Hepatocyte (in vitro differentiated cells): ENCODE data around the gene CELF4. TPM values are rescaled to one million over a fixed set of nuclear protein-coding genes. Genes with fewer than 3 reads are reported as not detected.

Source experiments
- DNase-seq: peaks from one replicate; pipeline ENCODE4 v3.0.0-alpha.2; 2016; ENCODE audit warnings: low spot score
- H2AFZ ChIP-seq: fragments of 200-600 bp; sonication (generic); 2 replicates; pipeline ENCODE4 v1.6.0; 2016; ENCODE audit warnings: antibody characterized with exemption, mild to moderate bottlenecking
- H3K27ac ChIP-seq: fragments of 200-600 bp; sonication (generic); 2 replicates; pipeline ENCODE4 v1.5.1; 2016; ENCODE audit warnings: mild to moderate bottlenecking
- H3K27me3 ChIP-seq: fragments of 200-600 bp; sonication (generic); 2 replicates; pipeline ENCODE4 v1.6.1; 2016
- H3K36me3 ChIP-seq: fragments of 200-600 bp; sonication (generic); replicated peaks from 2 replicates; pipeline ENCODE4 v1.5.1; 2016; ENCODE audit warnings: low read depth; ENCODE audit not compliant: insufficient read depth
- H3K4me1 ChIP-seq: fragments of 200-600 bp; sonication (generic); 2 replicates; pipeline ENCODE4 v1.5.1; 2016; ENCODE audit warnings: mild to moderate bottlenecking, moderate library complexity; ENCODE audit not compliant: insufficient read depth
- H3K4me2 ChIP-seq: fragments of 200-600 bp; sonication (generic); 2 replicates; pipeline ENCODE4 v1.6.0; 2016
- H3K4me3 ChIP-seq: fragments of 200-600 bp; sonication (generic); 2 replicates; pipeline ENCODE4 v1.5.1; 2016; ENCODE audit warnings: mild to moderate bottlenecking
- H3K79me2 ChIP-seq: fragments of 200-600 bp; sonication (generic); 2 replicates; pipeline ENCODE4 v1.6.0; 2017; ENCODE audit warnings: mild to moderate bottlenecking
- H3K9me2 ChIP-seq: fragments of 200-600 bp; sonication (generic); replicated peaks from 2 replicates; pipeline ENCODE4 v1.6.0; 2017; ENCODE audit warnings: mild to moderate bottlenecking; ENCODE audit not compliant: insufficient read depth
- H3K9me3 ChIP-seq: fragments of 200-600 bp; sonication (generic); 2 replicates; pipeline ENCODE4 v1.5.1; 2016; ENCODE audit warnings: low read depth, mild to moderate bottlenecking
- H4K20me1 ChIP-seq: fragments of 200-600 bp; sonication (generic); 2 replicates; pipeline ENCODE4 v1.6.0; 2016; ENCODE audit warnings: mild to moderate bottlenecking; ENCODE audit not compliant: insufficient read depth, poor library complexity, severe bottlenecking
- CTCF ChIP-seq: fragments of 200-600 bp; sonication (generic); IDR thresholded peaks from 2 replicates; pipeline ENCODE4 v1.5.1; 2016; ENCODE audit warnings: antibody characterized with exemption, mild to moderate bottlenecking; ENCODE audit not compliant: poor library complexity
- EZH2 ChIP-seq: fragments of 200-600 bp; sonication (generic); IDR thresholded peaks from 2 replicates; pipeline ENCODE4 v1.6.1; 2016; ENCODE audit warnings: antibody characterized with exemption, mild to moderate bottlenecking, borderline replicate concordance
- EZH2phosphoT487 ChIP-seq: fragments of 200-600 bp; sonication (generic); IDR thresholded peaks from one replicate; pipeline ENCODE4 v1.6.1; 2018; ENCODE audit warnings: antibody characterized with exemption, mild to moderate bottlenecking, low read depth, moderate library complexity; ENCODE audit not compliant: unreplicated experiment, severe bottlenecking
- WGBS: methylation state at CpG from one replicate; pipeline ENCODE4 v1.1.6; 2016; ENCODE audit warnings: low lambda C conversion rate; ENCODE audit errors: missing lambda C conversion rate; 5-methylcytosine and 5-hydroxymethylcytosine counted together
- polyA plus RNA-seq: library from polyadenylated mRNA; unstranded; fragments of >200 nt; fragmentation: Nextera tagmentation; extraction: Ambion mirVana; gene quantifications from 2 replicates; pipeline ENCODE4 v1.2.1, GENCODE V29; 2016
- total RNA-seq: library from RNA; depleted of rRNA; stranded (reverse); fragments of >200 nt; gene quantifications from 2 replicates; pipeline ENCODE4 v1.2.3, GENCODE V29; 2014

CELF4 gene
- total and polyA plus RNA-seq, 2 experiments from 2014 or later, result 1.3 to 2.9 TPM

GRCh38 chr18:37554399-37554787 lies 11.2 kb downstream of the CELF4 start:
- Histone ChIP-seq H3K36me3 (no peaks in the 10 kb centered on the region), H3K79me2 (no peaks in the 10 kb centered on the region), H3K4me2 (no peak overlapping the region), H4K20me1 (no peaks in the 10 kb centered on the region), H2AFZ (no peak overlapping the region), H3K27ac (no peak overlapping the region), H3K4me3 (no peak overlapping the region), H3K9me2 (no peaks in the 10 kb centered on the region), H3K4me1 (no peaks in the 10 kb centered on the region), H3K9me3 (no peaks in the 10 kb centered on the region), H3K27me3 (peaks cover 46% of the 10 kb centered on the region)
- 25% methylated on average over 5 of the region's 5 CpGs for WGBS
- no peak for TF ChIP-seq EZH2
- TF ChIP-seq CTCF, result no peak
- TF ChIP-seq EZH2phosphoT487, result no peak
- DNase-seq, result no peak

- H3K4me3 ChIP-seq, result no peak overlapping the region
- peaks cover 40% of the 10 kb centered on the region for H3K27me3 ChIP-seq
- TF ChIP-seq EZH2phosphoT487 (no peak), CTCF (peak; percentile 50), EZH2 (no peak)
- H3K9me2 ChIP-seq, result no peaks in the 10 kb centered on the region
- peak; percentile 39 for DNase-seq
- no peak overlapping the region for H3K4me2 ChIP-seq
- no peaks in the 10 kb centered on the region for H4K20me1 ChIP-seq
- H3K27ac ChIP-seq, result no peak overlapping the region
- H2AFZ ChIP-seq, result no peak overlapping the region
- no peaks in the 10 kb centered on the region for H3K79me2 ChIP-seq
- no peaks in the 10 kb centered on the region for H3K9me3 ChIP-seq
- no peaks in the 10 kb centered on the region for H3K4me1 ChIP-seq
- no peaks in the 10 kb centered on the region for H3K36me3 ChIP-seq
- 38% methylated on average over 18 of the region's 18 CpGs for WGBS
Measured at GRCh38 chr18:37553633-37554398, 11.8 kb downstream of the CELF4 start.

DNA sequence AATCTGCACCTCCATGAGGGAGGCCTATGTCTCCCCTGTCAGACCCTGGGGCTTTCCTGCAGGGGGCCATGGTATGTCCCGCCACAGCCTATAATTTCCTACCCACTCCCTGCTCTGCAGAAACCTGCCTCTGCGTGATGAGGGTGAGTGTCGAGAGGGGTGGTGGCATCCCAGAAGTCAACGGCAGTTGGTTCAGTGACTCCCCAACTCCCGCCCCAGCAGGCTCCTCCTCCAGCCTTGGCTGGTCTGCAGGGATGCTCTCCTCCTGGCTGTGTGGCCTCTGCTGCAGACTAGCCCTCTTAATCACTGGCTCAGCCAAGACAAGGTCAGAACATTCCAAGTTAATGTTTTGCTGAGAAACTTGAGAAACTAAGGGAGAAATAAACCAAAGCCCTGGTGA lies 13.3 kb downstream of the CELF4 start:
- Histone ChIP-seq H3K9me3 (no peaks in the 10 kb centered on the region), H2AFZ (no peak overlapping the region), H3K36me3 (no peaks in the 10 kb centered on the region), H3K4me1 (no peaks in the 10 kb centered on the region), H3K4me3 (no peak overlapping the region), H3K79me2 (no peaks in the 10 kb centered on the region), H3K4me2 (no peak overlapping the region), H4K20me1 (no peaks in the 10 kb centered on the region), H3K9me2 (no peaks in the 10 kb centered on the region), H3K27me3 (peaks cover 36% of the 10 kb centered on the region), H3K27ac (no peak overlapping the region)
- TF ChIP-seq CTCF, result no peak
- TF ChIP-seq EZH2phosphoT487, result no peak
- TF ChIP-seq EZH2, result no peak
- no peak for DNase-seq
- WGBS, result 85% methylated on average over 5 of the region's 5 CpGs
